ENCODE data around the gene UBE2H.
"Not testable (repeated sequence)": the region's sequence is repeated elsewhere in the genome, so short reads cannot be mapped to it uniquely, and the experiment has no call there.

The UBE2H gene

DNA sequence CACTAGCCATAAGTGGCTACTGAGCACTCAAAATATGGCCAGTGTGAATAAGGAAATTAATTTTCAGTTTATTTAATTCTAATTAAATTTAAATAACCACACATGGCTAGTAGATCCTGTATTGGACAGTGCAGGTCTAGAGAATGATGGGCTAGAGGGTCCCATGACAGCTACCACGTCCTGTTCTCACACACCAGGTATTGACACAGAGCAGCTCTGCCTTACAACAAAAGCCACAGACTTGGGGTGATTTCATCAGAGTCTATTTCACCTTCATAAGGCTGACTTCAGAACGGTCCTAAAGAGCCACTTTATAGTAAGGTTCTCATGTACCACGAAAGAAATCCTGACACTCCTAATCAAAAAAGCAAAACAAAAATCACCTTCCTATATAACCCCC lies 111.3 kb downstream of the UBE2H start:
- DNase-seq: no peak

DNA sequence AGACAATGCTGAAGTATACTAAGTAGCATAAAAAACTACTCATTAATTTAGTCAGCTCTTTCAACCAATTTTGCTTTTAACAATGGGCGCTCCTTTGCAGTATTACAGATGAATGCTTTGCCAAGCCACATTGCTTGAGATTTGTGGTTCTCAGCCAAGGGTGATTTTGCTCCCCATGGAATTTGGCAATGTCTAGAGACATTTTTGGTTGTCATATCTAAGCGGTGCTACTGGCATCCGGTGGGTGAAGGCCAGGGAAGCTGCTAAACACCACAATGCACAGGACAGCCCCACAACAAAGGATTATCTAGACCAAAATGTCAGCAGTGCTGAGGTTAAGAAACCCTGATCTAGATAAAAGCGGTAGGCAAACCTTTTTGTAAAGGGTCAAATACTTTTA lies 112.0 kb downstream of the UBE2H start:
- DNase-seq: no peak

DNA sequence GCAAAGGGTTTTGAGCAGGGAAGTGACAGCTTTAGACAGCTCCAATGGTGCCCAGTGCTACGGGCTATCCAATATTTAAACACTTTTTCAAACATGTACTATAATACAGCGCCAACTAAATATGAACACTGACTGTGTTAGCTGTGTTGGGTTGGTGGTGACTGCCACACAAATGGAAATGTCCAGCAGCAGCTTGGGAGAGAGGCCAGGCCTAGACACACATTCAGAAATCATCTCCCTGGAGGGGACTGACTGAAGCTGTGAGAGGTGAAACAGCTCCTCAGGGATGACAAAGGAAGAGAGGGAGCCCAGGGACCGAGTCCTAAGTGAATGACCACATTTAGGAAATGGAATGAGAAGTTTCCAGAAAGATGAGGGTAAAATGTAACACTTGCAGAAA lies 115.8 kb downstream of the UBE2H start:
- no peak for DNase-seq

DNA sequence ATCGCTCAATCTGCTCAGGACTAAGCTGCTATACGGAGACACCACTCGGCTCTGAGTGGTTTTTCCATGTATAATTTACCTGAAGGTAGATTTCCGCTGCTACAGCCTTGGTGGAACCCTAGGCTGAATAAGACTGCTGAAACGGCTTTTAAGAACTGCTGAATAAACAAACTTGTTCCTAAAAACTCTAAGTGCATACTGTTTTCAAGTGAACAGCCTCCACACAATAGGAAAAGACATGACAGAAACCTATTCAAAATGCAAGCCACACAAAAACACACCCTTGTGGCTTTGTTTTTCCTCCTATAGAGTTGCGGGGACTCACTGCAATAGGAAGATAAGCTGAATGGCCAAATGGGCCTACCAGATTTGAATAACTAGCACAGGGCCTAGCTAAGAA lies 117.2 kb downstream of the UBE2H start:
- DNase-seq: no peak

DNA sequence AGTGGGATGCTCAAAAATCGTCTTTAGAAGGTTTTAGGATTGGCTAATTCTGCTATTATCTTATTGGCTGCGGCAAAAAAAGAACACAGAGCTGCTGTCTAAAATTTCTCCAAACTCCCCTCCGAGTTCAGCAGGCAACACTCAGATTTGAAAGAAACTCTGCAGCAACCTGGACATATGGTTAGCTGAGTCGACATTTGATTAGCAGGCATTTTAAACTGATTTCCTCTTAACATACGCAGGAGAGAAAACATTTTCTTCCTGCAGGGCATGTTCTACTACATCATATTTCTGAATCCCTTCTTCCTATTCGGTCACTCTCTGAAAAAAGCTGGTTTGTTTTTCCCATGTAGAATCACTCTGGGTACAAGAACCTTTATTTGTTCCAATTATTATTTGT lies 119.4 kb downstream of the UBE2H start:
- not testable (repeated sequence) for DNase-seq

DNA sequence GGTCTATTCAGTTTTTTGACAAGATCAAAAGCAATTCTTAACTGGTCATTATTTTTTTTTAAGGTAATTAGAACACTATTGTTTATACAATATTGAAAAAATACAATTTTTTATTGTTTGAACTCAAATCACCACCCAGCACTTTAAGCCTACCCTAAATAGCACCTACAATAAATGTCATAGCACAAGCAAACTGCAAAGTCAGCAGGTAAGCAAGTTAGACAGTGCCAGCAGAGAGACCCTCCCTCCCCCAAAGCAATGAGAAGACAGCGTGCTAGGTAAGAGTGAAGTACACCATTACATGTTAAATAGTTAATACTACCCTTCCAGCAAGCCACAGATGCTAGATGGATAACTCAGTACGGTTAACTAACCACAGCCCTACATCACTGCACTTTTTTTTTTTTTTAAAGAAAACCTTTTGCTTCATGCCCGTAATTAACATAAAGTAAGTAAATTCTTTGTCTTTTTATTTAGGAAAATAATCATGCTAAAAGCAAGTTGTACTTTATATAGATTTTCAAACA lies 120.0 kb downstream of the UBE2H start:
- no peak for DNase-seq

DNA sequence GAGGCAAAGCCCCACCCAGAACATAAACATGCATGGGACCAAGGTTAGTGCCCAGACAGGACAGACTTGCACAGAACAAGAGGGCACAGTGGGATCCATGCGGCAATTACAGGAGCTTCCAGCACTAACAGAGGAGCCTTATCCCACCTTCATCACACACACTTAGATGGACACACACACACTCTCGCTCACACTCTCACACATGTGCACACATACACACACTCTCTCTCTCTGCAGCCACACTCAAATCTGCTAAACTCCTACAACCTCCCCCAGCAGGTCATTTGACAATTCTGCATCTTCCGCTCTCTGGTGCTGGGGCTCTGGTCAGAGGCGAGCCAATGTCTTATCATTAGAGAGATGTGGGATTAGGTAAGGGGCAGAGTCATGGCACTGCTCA lies 120.5 kb downstream of the UBE2H start:
- no peak for DNase-seq

DNA sequence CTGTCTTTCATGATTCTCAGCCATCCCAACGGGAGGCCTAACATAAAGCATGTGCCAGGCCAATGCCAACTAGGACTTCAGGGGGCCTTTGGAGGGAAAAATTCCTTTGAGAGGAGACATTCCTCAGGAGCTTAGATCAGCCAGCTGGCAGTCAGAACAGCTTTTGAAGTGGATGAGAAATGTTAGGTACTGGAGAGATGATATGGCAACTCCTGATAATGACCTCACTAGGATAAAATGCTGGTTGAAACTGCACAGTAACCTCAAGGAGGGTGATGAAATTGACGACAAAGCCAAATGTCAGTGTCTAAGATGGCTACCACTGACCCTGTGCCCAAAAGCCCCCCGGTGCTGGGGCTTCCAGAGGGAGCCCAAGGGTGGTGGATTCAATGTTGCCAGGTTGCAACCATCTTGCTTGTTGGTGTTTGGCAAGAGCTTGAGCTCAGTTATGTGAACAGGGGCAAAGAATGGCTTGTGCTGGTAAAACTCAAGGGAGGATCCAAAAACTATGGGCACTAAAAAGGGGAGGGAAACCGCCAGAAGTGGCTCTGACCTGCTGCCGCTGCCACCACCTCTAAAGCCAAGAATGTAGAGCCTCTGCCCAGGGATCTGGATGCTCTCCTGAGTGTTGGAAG lies 121.2 kb downstream of the UBE2H start:
- DNase-seq: no peak

DNA sequence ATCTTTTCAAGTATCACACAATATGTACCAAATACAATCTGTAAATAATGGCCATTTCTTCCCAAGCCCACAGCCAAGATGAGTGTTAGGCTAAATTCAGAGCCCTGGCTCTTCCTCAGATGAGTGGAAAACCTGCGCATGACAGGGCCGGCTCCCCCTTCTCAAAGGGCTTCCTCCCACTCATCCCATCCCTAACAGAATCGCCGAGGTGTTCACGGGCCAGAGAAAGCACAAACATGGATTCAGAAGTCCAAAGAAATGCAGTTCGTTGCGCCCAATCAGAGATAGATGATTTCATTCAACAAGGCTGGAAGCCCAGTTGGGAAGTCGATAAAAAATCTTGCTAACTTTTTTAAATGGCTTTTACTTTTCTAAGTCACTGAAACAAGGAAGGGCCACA lies 121.8 kb downstream of the UBE2H start:
- DNase-seq: no peak

DNA sequence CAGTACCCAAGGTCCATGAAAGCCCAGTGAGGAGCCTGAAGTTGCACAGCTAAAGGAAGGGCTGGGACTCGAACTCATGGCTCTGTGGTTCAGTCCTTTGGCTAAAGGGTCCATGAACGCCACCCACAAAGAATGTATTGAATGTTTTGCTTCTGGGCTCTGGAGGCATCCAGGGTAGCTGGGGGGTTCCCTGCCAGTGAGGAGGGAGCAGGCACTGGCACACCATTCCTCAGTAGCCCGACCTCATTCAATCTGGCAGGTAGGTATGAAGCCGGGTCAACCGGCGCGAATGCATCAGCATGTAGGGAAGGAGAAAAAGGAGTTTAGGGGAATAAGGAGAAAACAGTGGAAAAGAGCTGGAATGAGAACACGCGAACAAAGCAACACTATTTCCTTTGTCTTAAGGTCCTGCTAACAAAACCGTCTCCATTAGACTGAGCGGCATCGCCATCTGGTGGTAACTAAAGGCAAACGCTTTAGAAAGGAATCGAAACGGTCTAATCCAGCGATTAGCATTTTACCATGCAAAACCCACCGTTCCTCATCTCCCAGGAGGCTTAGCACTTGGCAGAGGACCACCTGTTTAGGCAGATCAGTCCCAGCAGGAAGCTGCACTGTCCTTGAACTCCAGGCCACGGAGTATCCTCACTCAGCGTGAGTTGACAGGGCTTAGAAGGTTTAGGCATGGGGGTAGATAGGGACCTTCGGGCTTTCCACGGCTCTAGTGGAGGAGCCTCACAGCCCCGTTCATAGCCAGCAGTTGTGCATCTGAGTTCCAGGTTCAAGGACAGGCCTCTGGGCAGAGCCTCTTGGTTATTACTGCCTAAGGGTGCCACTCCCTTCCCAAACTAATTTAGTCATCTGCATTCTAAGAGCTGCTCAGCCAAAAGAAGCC lies 122.8 kb downstream of the UBE2H start:
- peak; percentile 83 for DNase-seq

DNA sequence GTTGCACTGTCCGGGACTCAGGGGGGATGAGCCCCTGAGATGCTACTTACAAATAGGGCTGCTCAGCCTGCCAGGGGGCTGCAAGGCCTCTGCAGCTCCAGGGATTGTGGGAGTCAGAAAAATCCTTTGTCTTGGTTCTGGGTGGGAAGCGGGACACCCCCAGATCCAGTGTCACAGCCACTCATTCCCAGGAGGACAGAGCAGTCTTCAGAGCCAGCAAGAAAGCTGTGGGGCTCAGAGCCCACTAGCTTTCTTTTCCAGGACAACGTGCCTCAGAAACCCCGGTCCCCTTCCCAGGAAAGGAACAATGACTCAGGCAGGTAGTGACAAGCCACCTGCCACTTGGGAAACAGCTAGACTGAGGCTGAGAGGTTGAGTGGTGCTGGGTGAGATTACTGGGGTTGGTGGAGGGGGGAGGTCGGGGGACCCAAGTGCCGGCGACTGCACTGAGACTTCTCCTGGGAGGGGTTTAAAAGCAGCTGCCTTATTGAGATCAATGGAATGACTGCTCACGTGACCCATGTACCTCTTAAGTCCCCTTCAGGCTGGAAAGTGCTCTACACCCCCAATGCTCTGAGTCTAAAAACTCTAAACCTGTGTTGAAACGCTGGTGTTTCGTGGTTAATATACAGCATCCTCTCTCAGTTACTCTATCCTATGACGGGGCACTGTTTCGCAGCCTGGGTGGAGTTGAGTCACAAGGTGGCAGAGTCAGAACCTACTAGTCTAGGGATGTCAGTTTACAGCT lies 123.6 kb downstream of the UBE2H start:
- DNase-seq: peak; percentile 23

DNA sequence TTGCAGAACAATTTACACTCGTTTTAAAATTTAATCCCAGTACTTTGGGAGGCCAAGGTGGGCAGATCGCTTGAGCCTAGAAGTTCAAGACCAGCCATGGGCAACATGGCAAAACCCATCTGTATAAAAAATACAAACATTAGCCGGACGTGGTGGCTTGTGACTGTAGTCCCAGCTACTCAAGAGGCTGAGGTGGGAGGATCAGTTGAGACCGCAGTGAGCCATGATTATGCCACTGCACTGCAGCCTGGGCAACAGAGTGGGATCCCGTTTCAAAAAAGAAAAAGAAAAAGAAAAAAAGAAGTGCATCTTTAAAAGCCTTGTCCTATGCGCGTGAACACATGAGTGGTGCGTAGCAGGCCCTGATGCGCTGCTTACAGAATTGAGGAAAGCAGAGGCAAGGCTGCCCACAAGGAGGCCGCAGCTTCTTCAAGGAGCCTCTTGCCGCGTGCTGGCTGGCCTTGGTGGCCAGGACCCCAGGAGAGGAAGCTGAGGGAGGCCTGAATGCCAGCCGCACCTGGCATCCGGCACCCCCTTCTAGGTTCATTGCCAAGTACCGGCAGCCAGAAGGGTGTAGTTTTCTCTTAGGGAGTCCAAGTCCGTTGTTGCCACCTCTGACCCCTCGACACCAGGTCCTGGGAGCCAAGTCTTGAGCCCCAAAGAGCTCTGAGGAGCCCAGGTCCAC lies 124.5 kb downstream of the UBE2H start:
- no peak for DNase-seq

DNA sequence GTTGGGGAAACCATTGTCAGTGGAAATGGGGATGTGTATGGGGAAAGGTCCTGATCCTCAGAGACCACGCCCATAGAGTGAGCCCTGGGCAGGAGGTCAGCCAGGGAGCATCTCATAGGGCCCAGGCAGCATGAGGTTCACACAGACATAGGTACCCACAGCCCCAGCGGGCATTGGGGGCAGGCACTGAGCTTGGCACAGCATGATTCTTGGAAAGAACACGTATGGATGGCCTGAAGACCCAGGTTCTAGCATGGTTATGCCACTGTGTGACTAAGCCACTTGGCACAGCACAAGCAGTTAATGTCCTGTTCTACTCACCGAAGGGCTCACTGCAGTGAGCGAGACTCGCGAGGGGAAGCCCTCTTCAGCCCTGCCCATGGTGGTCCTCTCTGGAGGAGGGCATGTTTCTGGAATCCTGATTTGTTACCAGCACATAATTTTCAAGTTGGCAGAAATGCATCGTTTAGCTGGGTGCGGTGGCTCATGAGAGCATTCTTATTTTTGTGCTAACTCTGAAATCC lies 125.2 kb downstream of the UBE2H start:
- no peak for DNase-seq

DNA sequence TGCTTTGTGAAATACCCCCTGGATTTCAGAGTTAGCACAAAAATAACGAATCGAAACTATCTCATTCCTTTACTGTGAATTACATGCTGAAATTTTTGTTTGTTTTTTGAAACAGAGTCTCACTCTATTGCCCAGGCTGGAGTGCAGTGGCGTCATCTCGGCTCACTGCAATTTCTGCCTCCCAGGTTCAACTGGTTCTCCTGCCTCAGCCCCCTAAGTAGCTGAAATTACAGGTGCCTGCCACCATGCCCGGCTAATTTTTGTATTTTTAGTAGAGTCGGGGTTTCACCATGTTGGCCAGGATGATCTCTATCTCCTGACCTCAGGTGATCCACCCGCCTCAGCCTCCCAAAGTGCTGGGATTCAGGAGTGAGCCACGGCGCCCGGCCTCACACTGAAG lies 125.9 kb downstream of the UBE2H start:
- DNase-seq: not testable (repeated sequence)

DNA sequence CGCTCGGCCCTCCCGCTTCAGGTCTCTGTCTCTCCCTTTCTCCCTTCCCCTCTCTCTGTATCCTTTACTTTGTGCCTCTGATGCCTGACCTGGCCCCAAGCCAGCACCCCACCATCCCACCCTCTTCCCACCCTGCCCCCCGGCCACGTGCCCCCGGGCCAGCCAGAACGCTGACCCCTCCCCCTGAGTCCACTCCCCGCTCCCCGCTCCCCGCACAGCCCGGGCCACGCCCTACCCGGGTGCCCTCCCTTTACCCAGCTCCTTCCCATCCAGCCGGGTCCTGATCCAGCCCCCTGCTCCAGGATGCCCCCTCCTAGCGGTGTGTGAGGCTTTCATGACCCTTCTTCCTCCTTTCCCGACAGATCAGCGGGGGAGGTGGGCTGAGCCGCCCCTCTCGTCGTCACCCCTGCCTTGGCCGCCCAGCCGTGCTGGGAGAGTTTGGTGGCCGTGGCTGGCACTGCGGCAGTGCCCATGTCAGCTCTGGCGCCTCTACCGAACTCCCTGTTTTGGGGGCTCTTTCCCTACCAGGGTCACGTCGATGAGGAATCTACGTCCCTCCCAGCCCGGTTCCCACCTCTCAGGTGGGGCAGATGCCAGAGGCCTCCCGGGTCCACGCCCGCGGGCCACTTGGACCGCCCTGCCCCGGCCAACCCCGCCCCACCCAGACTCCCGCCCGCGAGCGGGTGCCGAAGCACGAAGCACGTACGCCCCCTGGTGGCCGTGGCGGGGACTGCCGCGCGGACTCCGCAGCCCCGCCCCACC lies 127.4 kb downstream of the UBE2H start:
- peak; percentile 73 for DNase-seq

DNA sequence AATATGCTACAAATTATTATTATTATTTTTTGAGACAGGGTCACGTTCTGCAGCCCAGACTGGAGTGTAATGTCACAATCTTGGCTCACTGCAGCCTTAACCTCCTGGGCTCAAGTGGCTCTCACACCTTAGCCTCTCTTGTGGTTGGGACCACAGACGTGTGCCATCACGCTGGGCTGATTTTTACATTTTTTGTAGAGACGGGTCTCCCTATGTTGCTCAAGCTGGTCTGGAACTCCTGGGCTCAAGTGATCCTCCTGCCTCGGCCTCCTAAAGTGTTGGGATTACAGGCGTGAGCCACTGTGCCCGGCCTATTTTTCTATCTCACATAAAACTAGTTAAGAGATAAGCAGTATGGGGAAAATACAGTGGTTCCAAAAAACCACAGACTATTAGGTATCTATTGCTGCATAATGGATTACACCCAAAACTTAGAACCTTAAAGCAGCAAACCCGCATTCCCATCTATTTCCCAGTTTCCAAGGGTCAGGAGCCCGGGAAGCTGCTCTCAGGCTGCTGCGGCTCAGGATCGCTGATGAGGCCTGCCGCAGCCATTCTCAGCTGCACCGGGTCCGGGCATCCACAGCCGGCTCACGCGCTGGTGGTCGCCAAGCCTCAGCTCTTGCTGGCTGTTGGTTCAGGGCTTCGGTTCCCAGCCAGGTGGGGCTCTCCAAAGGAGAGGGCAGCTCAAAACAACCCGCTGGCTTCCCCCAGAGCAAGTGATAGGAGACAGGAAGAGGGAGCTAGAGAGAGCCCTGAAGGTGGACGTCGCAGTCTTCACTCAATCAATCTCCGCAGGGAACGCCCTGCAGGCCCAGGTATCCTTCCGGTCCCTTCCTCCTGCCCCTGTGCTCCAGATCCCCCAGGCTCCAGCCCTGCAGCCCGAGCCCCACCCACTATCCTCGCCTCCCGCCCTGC lies 128.2 kb downstream of the UBE2H start:
- peak; percentile 82 for DNase-seq

DNA sequence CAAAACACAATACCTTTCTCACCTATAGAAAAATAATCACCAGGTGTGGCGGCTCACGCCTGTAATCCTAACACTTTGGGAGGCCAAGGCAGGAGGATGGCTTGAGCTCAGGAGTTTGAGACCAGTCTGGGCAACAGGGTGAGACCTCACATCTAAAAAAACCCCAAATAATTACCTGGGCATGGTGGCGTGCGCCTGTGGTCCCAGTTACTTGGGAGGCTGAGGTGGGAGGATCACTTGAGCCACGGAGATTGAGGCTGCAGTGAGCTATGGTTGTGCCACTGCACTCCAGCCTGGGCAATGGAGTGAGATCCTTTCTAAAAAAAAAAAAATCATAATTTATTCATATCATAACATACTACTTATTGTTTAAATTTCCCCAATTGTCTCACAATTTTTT lies 129.6 kb downstream of the UBE2H start:
- DNase-seq: not testable (repeated sequence)

DNA sequence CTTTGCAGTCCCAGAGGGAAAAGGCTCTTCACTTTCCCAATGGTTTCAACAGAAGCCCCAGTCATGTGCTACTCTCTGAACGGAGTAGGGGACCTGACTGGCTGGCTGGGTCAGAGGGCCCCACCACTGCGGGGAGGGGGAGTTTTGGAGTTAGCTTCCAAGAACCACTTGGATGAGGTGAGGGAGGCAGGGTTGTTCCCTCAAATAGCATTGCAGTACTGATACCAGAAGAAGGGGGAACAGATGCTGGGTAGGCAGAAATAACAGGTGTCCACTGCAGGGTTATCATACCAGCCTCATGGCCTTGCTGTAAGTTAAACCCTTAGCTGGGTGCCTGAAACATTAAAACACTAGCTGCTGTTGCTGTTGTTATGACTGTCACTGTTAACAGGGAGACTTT lies 131.3 kb downstream of the UBE2H start:
- no peak for DNase-seq

DNA sequence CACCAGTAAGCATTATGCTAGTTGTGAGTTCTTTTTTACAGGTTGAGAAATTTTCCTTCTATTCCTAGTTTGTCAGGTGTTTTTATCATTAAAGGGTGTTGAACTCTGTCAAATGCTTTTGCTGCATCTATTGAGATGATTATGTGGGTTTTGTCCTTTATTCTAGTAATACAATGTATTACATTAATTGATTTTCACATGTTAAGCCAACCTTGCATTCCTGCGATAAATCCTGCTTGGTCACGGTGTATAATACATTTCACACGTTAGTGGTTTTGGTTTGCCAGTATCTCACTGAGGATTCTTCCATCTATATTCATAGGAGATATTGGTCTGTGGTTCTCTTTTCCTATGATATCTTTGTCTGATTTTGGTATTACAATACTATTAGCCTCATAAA lies 136.0 kb downstream of the UBE2H start:
- no peak for DNase-seq

DNA sequence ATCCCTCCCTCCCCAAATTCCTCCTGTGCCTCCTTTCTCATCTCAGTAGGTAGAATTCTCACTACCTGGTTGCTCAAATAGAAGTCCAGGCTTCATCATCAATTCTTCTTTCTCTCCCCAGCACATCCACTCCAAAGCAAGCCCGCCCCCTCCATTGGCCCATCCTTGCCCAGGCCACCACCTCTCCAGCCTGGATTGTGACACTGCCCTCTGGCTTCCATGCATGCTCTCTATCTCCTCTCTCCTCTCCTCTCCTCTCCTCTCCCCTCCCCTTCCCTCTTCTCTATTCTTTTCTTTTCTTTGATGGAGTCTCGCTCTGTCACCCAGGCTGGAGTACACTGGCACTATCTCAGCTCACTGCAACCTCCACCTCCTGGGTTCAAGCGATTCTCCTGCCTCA lies 144.9 kb downstream of the UBE2H start:
- DNase-seq: no peak
